WTC11 (cell line): ENCODE measurements around the gene PIK3CG.

ENCODE experiments used
- ATF6 ChIP-seq: sonication (generic); formaldehyde crosslinking; IDR thresholded peaks from 2 replicates; pipeline ENCODE4 v1.8.1; 2023; ENCODE audit warnings: mild to moderate bottlenecking, missing genetic modification reagents
- CTCF ChIP-seq: fragments of 200-600 bp; IDR thresholded peaks from 2 replicates; pipeline ENCODE4 v1.8.0; 2022; ENCODE audit warnings: antibody characterized with exemption
- ELF4 ChIP-seq: sonication (generic); formaldehyde crosslinking; IDR thresholded peaks from 2 replicates; pipeline ENCODE4 v1.8.1; 2022; ENCODE audit warnings: low read depth, mild to moderate bottlenecking, moderate library complexity, missing genetic modification reagents
- ESRRA ChIP-seq: sonication (generic); formaldehyde crosslinking; IDR thresholded peaks from 2 replicates; pipeline ENCODE4 v1.8.1; 2022; ENCODE audit warnings: mild to moderate bottlenecking, missing genetic modification reagents, borderline replicate concordance
- JUN ChIP-seq: sonication (generic); formaldehyde crosslinking; IDR thresholded peaks from 2 replicates; pipeline ENCODE4 v1.8.0; 2023; ENCODE audit warnings: mild to moderate bottlenecking, missing genetic modification reagents
- NR1H2 ChIP-seq: sonication (generic); formaldehyde crosslinking; IDR thresholded peaks from 2 replicates; pipeline ENCODE4 v1.9.0; 2021; ENCODE audit warnings: mild to moderate bottlenecking, moderate library complexity, missing genetic modification reagents
- SP1 ChIP-seq: sonication (generic); formaldehyde crosslinking; conservative IDR thresholded peaks from 2 replicates; pipeline ENCODE4 v1.8.1; 2022; ENCODE audit warnings: missing genetic modification reagents
- ZBTB21 ChIP-seq: sonication (generic); formaldehyde crosslinking; IDR thresholded peaks from 2 replicates; pipeline ENCODE4 v1.8.1; 2023; ENCODE audit warnings: mild to moderate bottlenecking, missing genetic modification reagents, borderline replicate concordance
- ZNF281 ChIP-seq: sonication (generic); formaldehyde crosslinking; IDR thresholded peaks from 2 replicates; pipeline ENCODE4 v1.8.0; 2023; ENCODE audit warnings: mild to moderate bottlenecking, missing genetic modification reagents
- TF ChIP-seq, protein P1 (sequence below): sonication (generic); formaldehyde crosslinking; IDR thresholded peaks from 2 replicates; pipeline ENCODE4 v1.8.1; 2023; ENCODE audit warnings: mild to moderate bottlenecking, missing genetic modification reagents, moderate library complexity
- TF ChIP-seq, protein P2 (sequence below): sonication (generic); formaldehyde crosslinking; conservative IDR thresholded peaks from 2 replicates; pipeline ENCODE4 v1.8.1; 2022; ENCODE audit warnings: mild to moderate bottlenecking, missing genetic modification reagents
- TF ChIP-seq, protein P3 (sequence below): sonication (generic); formaldehyde crosslinking; IDR thresholded peaks from 2 replicates; pipeline ENCODE4 v1.8.0; 2022; ENCODE audit warnings: missing genetic modification reagents

DNA sequence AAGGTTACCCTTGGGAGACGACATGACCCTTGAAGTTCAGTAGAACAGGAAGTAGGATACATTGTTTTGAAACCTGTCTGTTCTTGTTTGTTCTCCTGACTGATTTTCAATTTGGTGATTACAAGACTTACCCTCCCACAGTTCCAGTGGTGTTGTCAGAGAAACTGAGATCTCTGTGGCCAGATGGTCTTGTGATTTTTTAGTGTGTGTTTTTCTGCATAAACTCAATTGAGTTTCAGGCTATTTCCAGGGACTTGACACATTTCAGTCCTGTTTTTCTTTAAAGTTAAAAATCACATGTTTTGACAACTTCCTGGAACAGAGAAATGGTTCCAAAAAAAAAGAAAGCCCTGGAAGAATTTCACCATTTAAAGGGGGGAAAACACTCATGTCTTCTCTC lies 22.3 kb downstream of the PIK3CG start:
- no peak for TF ChIP-seq CTCF
- no peak for TF ChIP-seq ESRRA (CRISPR knock-in tag)
- TF ChIP-seq, protein P1, sequence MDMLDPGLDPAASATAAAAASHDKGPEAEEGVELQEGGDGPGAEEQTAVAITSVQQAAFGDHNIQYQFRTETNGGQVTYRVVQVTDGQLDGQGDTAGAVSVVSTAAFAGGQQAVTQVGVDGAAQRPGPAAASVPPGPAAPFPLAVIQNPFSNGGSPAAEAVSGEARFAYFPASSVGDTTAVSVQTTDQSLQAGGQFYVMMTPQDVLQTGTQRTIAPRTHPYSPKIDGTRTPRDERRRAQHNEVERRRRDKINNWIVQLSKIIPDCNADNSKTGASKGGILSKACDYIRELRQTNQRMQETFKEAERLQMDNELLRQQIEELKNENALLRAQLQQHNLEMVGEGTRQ (CRISPR knock-in tag), result no peak
- TF ChIP-seq JUN (CRISPR knock-in tag), result no peak
- TF ChIP-seq ZBTB21 (CRISPR knock-in tag), result no peak
- TF ChIP-seq, protein P2, sequence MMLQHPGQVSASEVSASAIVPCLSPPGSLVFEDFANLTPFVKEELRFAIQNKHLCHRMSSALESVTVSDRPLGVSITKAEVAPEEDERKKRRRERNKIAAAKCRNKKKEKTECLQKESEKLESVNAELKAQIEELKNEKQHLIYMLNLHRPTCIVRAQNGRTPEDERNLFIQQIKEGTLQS (CRISPR knock-in tag), result no peak
- TF ChIP-seq ELF4 (CRISPR knock-in tag), result no peak
- TF ChIP-seq, protein P3, sequence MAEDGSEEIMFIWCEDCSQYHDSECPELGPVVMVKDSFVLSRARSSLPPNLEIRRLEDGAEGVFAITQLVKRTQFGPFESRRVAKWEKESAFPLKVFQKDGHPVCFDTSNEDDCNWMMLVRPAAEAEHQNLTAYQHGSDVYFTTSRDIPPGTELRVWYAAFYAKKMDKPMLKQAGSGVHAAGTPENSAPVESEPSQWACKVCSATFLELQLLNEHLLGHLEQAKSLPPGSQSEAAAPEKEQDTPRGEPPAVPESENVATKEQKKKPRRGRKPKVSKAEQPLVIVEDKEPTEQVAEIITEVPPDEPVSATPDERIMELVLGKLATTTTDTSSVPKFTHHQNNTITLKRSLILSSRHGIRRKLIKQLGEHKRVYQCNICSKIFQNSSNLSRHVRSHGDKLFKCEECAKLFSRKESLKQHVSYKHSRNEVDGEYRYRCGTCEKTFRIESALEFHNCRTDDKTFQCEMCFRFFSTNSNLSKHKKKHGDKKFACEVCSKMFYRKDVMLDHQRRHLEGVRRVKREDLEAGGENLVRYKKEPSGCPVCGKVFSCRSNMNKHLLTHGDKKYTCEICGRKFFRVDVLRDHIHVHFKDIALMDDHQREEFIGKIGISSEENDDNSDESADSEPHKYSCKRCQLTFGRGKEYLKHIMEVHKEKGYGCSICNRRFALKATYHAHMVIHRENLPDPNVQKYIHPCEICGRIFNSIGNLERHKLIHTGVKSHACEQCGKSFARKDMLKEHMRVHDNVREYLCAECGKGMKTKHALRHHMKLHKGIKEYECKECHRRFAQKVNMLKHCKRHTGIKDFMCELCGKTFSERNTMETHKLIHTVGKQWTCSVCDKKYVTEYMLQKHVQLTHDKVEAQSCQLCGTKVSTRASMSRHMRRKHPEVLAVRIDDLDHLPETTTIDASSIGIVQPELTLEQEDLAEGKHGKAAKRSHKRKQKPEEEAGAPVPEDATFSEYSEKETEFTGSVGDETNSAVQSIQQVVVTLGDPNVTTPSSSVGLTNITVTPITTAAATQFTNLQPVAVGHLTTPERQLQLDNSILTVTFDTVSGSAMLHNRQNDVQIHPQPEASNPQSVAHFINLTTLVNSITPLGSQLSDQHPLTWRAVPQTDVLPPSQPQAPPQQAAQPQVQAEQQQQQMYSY, result no peak
- TF ChIP-seq ATF6 (CRISPR knock-in tag), result no peak
- no peak for TF ChIP-seq SP1
- TF ChIP-seq ZNF281 (CRISPR knock-in tag), result no peak
- no peak for TF ChIP-seq NR1H2
